Measurements from ENCODE around the gene DNAJB4.
"Not testable (repeated sequence)": the region's sequence is repeated elsewhere in the genome, so short reads cannot be mapped to it uniquely, and the experiment has no call there.

The DNAJB4 gene

DNA sequence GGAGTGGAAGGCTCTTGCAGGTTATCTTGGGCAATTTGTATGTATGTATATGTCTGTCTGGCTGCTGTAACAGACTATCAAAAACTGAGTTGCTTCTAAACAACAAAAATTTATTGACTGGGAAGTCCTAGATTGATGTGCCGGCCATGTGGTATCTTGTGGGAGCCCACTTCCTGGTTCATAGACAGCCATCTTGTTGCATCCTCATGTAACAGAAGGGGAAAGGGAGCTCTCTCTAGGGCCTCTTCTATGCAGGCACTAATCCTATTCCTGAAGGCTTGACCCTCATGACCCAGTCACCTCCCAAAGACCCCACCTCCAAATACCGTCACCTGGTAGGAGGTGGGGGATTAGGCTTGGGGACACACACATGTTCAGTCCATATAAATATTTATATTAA lies 50.2 kb downstream of the DNAJB4 start:
- H3K27ac ChIP-seq = no peak overlapping the region
- TF ChIP-seq, protein P1, sequence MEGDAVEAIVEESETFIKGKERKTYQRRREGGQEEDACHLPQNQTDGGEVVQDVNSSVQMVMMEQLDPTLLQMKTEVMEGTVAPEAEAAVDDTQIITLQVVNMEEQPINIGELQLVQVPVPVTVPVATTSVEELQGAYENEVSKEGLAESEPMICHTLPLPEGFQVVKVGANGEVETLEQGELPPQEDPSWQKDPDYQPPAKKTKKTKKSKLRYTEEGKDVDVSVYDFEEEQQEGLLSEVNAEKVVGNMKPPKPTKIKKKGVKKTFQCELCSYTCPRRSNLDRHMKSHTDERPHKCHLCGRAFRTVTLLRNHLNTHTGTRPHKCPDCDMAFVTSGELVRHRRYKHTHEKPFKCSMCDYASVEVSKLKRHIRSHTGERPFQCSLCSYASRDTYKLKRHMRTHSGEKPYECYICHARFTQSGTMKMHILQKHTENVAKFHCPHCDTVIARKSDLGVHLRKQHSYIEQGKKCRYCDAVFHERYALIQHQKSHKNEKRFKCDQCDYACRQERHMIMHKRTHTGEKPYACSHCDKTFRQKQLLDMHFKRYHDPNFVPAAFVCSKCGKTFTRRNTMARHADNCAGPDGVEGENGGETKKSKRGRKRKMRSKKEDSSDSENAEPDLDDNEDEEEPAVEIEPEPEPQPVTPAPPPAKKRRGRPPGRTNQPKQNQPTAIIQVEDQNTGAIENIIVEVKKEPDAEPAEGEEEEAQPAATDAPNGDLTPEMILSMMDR (IDR thresholded peaks at IDR 0.05) = no peak
- no peak for TF ChIP-seq ZFX (IDR thresholded peaks at IDR 0.05; ENCODE audit: borderline replicate concordance)

DNA sequence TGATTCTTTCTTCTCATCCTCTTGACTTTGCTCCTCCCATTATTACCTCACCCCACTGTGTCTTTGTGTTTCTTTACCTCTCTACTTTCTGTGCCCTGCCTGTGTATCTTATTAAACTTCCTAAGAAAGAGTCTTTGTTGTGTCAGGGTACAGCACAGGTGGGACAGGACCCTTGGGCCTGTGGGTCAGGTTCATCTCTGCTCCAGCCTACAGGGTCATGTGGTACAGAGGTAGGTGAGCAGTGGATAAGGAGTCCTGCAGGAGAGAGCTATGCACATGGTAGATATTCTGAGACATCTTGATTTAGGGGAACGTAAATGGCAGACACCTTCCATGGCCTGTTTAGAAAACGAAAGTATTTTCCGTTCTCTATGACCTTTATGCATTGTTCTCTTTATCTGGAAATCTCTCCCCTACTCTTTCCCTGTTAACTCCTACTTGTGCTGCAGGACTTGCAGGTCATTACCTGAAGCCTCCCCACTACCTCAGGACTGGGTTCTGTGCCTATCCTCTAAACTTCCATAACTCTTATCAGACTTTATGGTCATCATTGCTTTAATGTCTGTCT lies 50.9 kb downstream of the DNAJB4 start:
- TF ChIP-seq, protein P1 (IDR thresholded peaks at IDR 0.05) = no peak
- TF ChIP-seq ZFX (IDR thresholded peaks at IDR 0.05; ENCODE audit: borderline replicate concordance) = no peak
- no peak overlapping the region for H3K27ac ChIP-seq

DNA sequence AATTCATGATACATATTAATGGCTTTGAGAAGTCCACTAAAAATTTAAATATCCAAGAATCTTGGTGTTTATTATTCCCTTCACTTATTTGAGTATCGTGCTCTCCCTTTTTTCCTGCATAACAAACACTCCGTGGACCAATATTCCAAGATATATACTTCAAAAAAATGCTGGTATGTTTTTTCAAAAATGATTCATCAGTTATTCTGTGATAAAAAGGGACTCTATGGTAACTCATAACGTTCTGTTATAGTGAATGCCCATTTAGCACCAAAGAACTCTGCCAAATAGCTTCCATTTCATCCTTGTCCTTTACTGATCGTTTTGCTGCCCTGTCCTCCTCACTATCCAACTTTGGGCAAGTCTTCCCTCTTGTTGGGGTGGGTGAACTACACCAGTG lies 53.9 kb downstream of the DNAJB4 start:
- no peak for TF ChIP-seq ZFX (IDR thresholded peaks at IDR 0.05; ENCODE audit: borderline replicate concordance)
- TF ChIP-seq, protein P1 (IDR thresholded peaks at IDR 0.05) = no peak
- no peak overlapping the region for H3K27ac ChIP-seq

DNA sequence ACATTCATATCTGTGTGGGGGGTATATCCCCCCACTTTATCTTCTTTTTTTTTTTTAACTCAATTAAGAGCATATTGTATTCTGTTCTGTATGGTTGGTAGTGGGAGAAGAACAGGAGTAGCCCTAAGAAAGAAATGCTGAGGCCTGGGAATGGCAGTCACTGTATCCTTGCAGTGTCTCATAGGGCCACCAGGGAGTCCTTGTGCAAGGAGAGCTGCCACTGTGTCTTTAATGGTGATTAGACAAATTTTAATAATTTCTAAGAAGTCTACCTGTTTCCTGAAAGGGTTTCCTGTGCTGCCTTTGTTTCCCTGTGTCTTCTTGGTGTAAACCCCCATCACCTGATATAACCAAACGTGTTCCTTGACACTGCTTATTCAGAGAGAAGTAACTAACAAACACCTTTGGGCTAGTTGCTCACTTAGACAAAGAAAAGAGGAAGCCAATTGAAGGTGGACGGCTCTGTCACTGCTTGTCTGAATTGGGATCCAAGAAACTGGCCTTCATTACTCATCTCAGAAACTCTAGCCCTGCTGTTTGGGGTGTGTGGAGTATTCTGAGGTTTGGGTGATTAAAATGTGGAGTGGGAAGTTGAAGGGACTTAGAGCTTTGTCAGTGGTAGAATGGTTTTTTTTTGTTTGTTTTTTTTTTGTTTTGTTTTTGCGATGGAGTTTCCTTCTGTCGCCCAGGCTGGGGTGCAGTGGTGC lies 56.3 kb downstream of the DNAJB4 start:
- no peak overlapping the region for H3K27ac ChIP-seq
- no peak for TF ChIP-seq ZFX (IDR thresholded peaks at IDR 0.05; ENCODE audit: borderline replicate concordance)
- TF ChIP-seq, protein P1 (IDR thresholded peaks at IDR 0.05) = no peak

DNA sequence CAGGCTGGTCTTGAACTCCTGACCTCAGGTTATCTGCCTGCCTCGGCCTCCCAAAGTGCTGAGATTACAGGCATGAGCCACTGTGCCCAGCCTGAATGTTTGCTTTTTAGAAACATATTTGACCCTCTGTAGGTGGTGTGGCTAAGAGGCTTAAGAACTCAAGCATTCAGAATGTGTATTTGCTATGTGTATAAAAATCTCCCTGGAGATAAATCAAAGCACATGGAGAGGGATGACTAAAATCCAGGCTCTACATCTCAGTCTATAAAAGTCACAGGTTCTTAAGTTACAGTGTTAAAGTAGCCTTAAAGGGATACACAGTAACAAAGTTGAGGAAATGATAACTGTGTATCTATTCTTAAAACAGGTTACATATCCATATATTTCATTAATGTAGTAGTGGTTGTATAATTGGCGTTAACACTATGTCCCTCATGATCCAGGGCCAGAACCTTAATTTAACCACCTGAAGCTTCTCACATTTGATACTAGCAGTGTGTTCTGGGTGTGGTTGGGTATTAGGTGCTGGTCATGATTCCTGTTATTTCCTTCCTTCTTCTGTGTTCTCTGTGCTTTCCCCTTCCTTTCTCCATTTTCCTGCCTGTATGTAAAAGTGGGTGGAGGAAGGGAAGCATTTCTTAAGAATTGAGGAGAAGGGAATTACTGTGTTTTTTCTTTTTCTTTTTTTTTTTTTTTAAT lies 57.2 kb downstream of the DNAJB4 start:
- TF ChIP-seq, protein P1 (IDR thresholded peaks at IDR 0.05) = no peak
- TF ChIP-seq ZFX (IDR thresholded peaks at IDR 0.05; ENCODE audit: borderline replicate concordance) = no peak
- H3K27ac ChIP-seq = no peak overlapping the region

DNA sequence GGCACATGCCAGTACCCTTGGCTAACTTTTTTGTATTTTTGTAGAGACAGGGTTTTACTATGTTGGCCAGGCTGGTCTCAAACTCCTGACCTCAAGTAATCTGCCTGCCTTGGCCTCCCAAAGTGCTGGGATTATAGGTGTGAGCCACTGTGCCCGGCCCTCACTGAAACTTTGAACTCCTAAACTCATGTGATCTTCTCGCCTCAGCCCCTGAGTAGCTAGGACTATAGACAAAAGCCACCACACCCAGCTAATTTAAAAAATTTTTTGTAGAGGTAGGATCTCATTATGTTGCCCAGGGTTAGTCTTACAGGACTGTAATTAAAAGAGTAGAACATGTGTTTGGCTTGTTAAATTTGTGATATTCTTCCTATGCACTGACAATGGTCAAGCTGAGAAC lies 60.1 kb downstream of the DNAJB4 start:
- H3K27ac ChIP-seq = not testable (repeated sequence)
